ENCODE data around the gene MTA3. TPM values are rescaled to one million over a fixed set of nuclear protein-coding genes. Genes with fewer than 3 reads are reported as not detected.
A peak's percentile ranks its signal among the peaks of the same experiment; 100 is the strongest.
"Not testable (repeated sequence)": the region's sequence is repeated elsewhere in the genome, so short reads cannot be mapped to it uniquely, and the experiment has no call there.

MTA3 gene
- total and polyA plus RNA-seq, 8 donors, result 16.8 to 28.1 (median 21.6) TPM

DNA sequence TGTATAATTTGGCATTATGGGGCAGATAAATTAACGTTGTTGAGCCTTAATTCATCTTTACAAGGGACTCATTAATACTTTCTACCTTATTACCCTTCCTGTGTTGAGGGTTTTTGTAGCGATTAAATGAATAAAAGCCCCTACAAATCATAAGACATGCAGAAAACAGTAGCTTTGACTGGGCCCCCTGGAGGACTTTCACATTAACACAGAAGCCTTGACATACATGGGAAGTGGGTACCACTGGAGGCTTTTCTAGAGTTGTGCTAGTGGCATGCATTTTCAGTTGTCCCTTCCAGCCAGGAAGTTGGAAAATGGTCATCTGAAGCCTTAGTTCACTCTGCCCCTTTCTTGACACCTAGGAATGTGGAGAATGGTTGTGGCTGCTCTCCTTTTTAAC lies 30.2 kb downstream of the MTA3 start:
- H3K4me3 ChIP-seq, result no peak overlapping the region
- TF ChIP-seq, protein P1, sequence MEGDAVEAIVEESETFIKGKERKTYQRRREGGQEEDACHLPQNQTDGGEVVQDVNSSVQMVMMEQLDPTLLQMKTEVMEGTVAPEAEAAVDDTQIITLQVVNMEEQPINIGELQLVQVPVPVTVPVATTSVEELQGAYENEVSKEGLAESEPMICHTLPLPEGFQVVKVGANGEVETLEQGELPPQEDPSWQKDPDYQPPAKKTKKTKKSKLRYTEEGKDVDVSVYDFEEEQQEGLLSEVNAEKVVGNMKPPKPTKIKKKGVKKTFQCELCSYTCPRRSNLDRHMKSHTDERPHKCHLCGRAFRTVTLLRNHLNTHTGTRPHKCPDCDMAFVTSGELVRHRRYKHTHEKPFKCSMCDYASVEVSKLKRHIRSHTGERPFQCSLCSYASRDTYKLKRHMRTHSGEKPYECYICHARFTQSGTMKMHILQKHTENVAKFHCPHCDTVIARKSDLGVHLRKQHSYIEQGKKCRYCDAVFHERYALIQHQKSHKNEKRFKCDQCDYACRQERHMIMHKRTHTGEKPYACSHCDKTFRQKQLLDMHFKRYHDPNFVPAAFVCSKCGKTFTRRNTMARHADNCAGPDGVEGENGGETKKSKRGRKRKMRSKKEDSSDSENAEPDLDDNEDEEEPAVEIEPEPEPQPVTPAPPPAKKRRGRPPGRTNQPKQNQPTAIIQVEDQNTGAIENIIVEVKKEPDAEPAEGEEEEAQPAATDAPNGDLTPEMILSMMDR (IDR thresholded peaks at IDR 0.05), result no peak
- no peaks in the 10 kb centered on the region for H3K36me3 ChIP-seq
- FAIRE-seq (no peak), ATAC-seq (no peak), DNase-seq (no peak)
- no peaks in the 10 kb centered on the region for H3K27me3 ChIP-seq
- no peak overlapping the region for H3K27ac ChIP-seq
- WGBS, 2 donors, result 68 to 73% methylated on average over 2 of the region's 2 CpGs
- H3K9me3 ChIP-seq, result no peaks in the 10 kb centered on the region
- intact Hi-C loops (cut with DNase I), result no loop called here
- H3K4me1 ChIP-seq, result no peaks in the 10 kb centered on the region

DNA sequence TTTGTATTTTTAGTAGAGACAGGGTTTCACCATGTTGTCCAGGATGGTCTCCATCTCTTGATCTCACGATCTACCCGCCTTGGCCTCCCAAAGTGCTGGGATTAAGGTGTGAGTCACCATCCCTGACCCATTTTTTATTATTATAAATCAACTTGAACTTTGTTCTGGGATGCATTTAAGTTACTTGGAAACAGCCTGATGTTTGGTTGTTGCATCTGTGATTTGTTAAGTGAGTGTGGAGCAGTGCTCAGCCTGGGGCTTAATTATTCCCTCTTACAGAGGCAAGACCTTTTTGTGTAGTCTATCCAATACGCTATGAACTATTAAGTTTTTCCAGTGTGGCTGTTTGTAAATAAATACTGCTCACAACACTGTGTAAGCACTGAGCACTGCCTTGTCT lies 32.6 kb downstream of the MTA3 start:
- Histone ChIP-seq H3K36me3 (no peaks in the 10 kb centered on the region), H3K4me3 (no peak overlapping the region), H3K9me3 (no peaks in the 10 kb centered on the region), H3K27me3 (no peaks in the 10 kb centered on the region), H3K27ac (no peak overlapping the region), H3K4me1 (no peaks in the 10 kb centered on the region)
- WGBS, 2 donors, result 98 to 99% methylated on average over 3 of the region's 3 CpGs
- FAIRE-seq, result no peak
- no peak for ATAC-seq
- no peak for DNase-seq
- intact Hi-C loops (cut with DNase I), result no loop called here
- TF ChIP-seq, protein P1 (IDR thresholded peaks at IDR 0.05), result no peak

DNA sequence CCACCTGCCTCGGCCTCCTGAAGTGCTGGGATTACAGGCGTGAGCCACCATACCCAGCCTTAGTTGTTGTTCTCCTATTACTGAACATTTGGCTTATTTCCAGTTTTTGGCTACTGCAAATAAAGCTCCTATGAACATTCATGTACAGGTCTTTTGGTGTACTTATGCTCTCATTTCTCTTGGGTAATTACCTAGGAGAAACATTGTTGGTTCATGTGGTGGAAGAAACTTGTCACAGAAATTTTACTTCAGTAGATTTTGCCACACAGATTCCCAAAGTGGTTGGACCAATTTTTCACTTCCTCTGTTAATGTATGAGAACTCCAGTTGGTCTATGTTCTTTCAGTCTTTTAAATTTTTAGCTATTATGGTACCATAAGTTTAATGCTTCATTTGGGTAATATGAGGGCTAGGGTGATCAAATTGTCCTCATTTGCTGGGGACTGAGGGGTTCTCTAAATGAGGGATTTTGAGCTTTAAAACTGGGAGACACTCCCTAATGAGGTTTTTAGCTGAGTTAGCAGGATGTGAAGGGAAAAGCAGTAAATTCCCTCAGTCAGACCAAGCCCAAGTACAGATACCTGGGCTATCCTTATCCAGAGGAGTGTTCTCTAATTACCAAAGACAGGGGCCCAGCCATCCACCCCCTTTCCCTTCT lies 33.9 kb downstream of the MTA3 start:
- ATAC-seq, result peak in 3 of 4 donors; percentile 46 to 69 (median 56)
- Histone ChIP-seq H3K36me3 (no peaks in the 10 kb centered on the region), H3K4me3 (no peak overlapping the region), H3K4me1 (no peaks in the 10 kb centered on the region), H3K9me3 (no peaks in the 10 kb centered on the region), H3K27me3 (no peaks in the 10 kb centered on the region), H3K27ac (no peak overlapping the region)
- WGBS, 2 donors, result 80 to 93% methylated on average over 2 of the region's 2 CpGs
- DNase-seq, result no peak
- TF ChIP-seq, protein P1 (IDR thresholded peaks at IDR 0.05), result no peak
- no peak for FAIRE-seq
- intact Hi-C loops (cut with DNase I), result no loop called here

DNA sequence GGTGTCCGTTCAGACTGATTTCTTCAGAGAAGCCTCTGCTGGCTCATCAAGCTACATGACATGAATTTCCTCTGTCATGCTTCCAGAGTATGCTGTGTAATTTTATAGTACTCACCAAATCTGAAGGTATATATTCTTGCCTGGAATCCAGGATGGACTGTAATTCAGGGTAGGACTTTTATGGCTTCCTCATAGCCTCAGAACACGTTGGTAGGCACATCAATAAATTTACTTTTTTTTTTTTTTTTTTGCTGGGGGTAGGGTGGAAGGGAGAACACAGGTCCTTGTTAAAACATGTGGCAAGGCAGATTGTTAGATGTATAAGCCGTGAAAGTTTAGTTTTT lies 34.4 kb downstream of the MTA3 start:
- Histone ChIP-seq H3K36me3 (no peaks in the 10 kb centered on the region), H3K4me1 (no peaks in the 10 kb centered on the region), H3K4me3 (no peak overlapping the region), H3K9me3 (no peaks in the 10 kb centered on the region), H3K27me3 (no peaks in the 10 kb centered on the region), H3K27ac (no peak overlapping the region)
- ATAC-seq (no peak), FAIRE-seq (no peak), DNase-seq (no peak)
- TF ChIP-seq, protein P1 (IDR thresholded peaks at IDR 0.05), result no peak
- intact Hi-C loops (cut with DNase I), result no loop called here
- WGBS, 2 donors, result 82 to 88% methylated on average over 3 of the region's 3 CpGs

DNA sequence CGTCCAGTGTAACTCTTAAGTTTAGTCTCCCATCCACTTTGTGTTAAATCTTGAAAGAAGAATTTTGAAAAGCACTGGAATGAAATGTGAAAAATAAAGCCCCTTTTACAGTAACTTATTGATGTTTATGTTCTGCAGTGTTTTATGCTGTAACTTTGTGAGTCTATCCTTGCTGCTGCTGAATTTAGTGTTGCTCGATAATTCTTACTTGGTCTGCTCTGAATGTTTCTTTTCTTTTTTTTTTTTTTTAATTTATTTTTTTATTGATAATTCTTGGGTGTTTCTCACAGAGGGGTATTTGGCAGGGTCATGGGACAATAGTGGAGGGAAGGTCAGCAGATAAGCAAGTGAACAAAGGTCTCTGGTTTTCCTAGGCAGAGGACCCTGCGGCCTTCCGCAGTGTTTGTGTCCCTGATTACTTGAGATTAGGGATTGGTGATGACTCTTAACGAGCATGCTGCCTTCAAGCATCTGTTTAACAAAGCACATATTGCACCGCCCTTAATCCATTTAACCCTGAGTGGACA lies 36.0 kb downstream of the MTA3 start:
- DNase-seq; ATAC-seq; H3K27ac ChIP-seq; FAIRE-seq; H3K27me3 ChIP-seq; intact Hi-C loops (cut with DNase I); H3K4me3 ChIP-seq; H3K36me3 ChIP-seq; H3K4me1 ChIP-seq; H3K9me3 ChIP-seq: not testable (repeated sequence)
- WGBS, 2 donors, result 59 to 74% methylated on average over 3 to 6 of the region's 6 CpGs

DNA sequence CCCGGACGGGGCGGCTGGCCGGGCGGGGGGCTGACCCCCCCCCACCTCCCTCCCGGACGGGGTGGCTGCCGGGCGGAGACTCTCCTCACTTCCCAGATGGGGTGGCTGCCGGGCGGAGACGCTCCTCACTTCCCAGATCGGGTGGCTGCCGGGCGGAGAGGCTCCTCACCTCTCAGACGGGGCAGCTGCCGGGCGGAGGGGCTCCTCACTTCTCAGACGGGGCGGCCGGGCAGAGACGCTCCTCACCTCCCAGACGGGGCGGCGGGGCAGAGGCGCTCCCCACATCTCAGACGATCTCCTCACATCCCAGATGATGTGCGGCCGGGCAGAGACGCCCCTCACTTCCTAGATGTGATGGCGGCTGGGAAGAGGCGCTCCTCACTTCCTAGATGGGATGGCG lies 37.7 kb downstream of the MTA3 start:
- H3K4me1 ChIP-seq; FAIRE-seq; H3K27me3 ChIP-seq; H3K4me3 ChIP-seq; DNase-seq; intact Hi-C loops (cut with DNase I); H3K36me3 ChIP-seq; ATAC-seq; H3K27ac ChIP-seq; H3K9me3 ChIP-seq: not testable (repeated sequence)
- 97 to 98% methylated on average over 17 to 29 of the region's 33 CpGs for WGBS, 2 donors
